ENCODE results near the gene MS4A6A. TPM values are rescaled to one million over a fixed set of nuclear protein-coding genes. Genes with fewer than 3 reads are reported as not detected.

MS4A6A gene
- 10 to 100 TPM in 3 of 4 donors, 1 to 10 TPM in 1; 7.6 to 74.3 (median 59.4) TPM for polyA plus RNA-seq
- long read RNA-seq, donor 1, partial matches to known transcripts = 18 of 22 reads
- long read RNA-seq, donor 1, other reads (novel, unspliced or antisense) = 0 of 22 reads
- long read RNA-seq, donor 2, partial matches to known transcripts = 8 of 8 reads
- long read RNA-seq, donor 2, other reads (novel, unspliced or antisense) = 0 of 8 reads
- long read RNA-seq, donor 3, partial matches to known transcripts = 10 of 15 reads
- long read RNA-seq, donor 3, other reads (novel, unspliced or antisense) = 0 of 15 reads
- long read RNA-seq, donor 4 = 0 reads
- long read RNA-seq, donor 5, partial matches to known transcripts = 0 of 1 reads
- long read RNA-seq, donor 5, other reads (novel, unspliced or antisense) = 0 of 1 reads
- long read RNA-seq, donor 6, partial matches to known transcripts = 9 of 12 reads
- long read RNA-seq, donor 6, other reads (novel, unspliced or antisense) = 0 of 12 reads
- long read RNA-seq, donor 7 = 0 reads
- long read RNA-seq, donor 8 = 0 reads
- long read RNA-seq, donor 9, partial matches to known transcripts = 0 of 1 reads
- long read RNA-seq, donor 9, other reads (novel, unspliced or antisense) = 0 of 1 reads
- long read RNA-seq, donor 10, partial matches to known transcripts = 8 of 15 reads
- long read RNA-seq, donor 10, other reads (novel, unspliced or antisense) = 0 of 15 reads

- Histone ChIP-seq H3K36me3 (ENCODE audit: control insufficient read depth in 3 of 3, insufficient read depth in 2 of 3, low read depth in 1 of 3, low read length in 3 of 3) (no peaks in the 10 kb centered on the region), H3K9me3 (ENCODE audit: control insufficient read depth in 2 of 2, insufficient read depth in 1 of 2, low read depth in 1 of 2, low read length in 1 of 2) (peaks cover 0 to 12% of the 10 kb centered on the region in 2 donors), H3K27me3 (ENCODE audit: control insufficient read depth in 3 of 3, insufficient read depth in 3 of 3, low read length in 3 of 3) (no peaks in the 10 kb centered on the region), H3K4me3 (ENCODE audit: low read depth in 1 of 3, low read length in 3 of 3) (peak within 1 kb of the TSS in 1 of 3 donors; percentile 2), H3K4me1 (ENCODE audit: control insufficient read depth in 3 of 3, insufficient read depth in 2 of 3, low read depth in 1 of 3, low read length in 2 of 3) (peaks cover 0 to 42% (median 0%) of the 10 kb centered on the region in 3 donors), H3K27ac (ENCODE audit: low read depth in 1 of 3, low read length in 2 of 3) (peak within 1 kb of the TSS in 2 of 3 donors; percentile 55 to 67)
- 66 to 72% (median 71%) methylated on average over 10 of the region's 10 CpGs for WGBS, 3 donors
- DNase-seq (no peak), FAIRE-seq (no peak)
These were observed at the start of gene MS4A6A for GRCh38 chr11:60182541-60183330. TSS of gene MS4A6A (minus strand) at chr11:60183083. CDS start at chr11:60181727, 1,356 bp downstream.

GRCh38 chr11:60230681-60231080 is 47.8 kb upstream of the MS4A6A start:
- WGBS, 3 donors = 32 to 63% (median 44%) methylated on average over 1 of the region's 1 CpG
- H3K4me1 ChIP-seq (ENCODE audit: control insufficient read depth in 3 of 3, insufficient read depth in 2 of 3, low read depth in 1 of 3, low read length in 2 of 3) = no peaks in the 10 kb centered on the region
- no peak for FAIRE-seq

GRCh38 chr11:60222141-60222540 is 39.3 kb upstream of the MS4A6A start:
- no peak for DNase-seq
- Histone ChIP-seq H3K27ac (ENCODE audit: low read depth in 1 of 3, low read length in 2 of 3) (no peak overlapping the region), H3K4me3 (ENCODE audit: low read depth in 1 of 3, low read length in 3 of 3) (no peak overlapping the region), H3K27me3 (ENCODE audit: control insufficient read depth in 3 of 3, insufficient read depth in 3 of 3, low read length in 3 of 3) (no peaks in the 10 kb centered on the region), H3K36me3 (ENCODE audit: control insufficient read depth in 3 of 3, insufficient read depth in 2 of 3, low read depth in 1 of 3, low read length in 3 of 3) (no peaks in the 10 kb centered on the region), H3K9me3 (ENCODE audit: control insufficient read depth in 2 of 2, insufficient read depth in 1 of 2, low read depth in 1 of 2, low read length in 1 of 2) (no peaks in the 10 kb centered on the region), H3K4me1 (ENCODE audit: control insufficient read depth in 3 of 3, insufficient read depth in 2 of 3, low read depth in 1 of 3, low read length in 2 of 3) (no peaks in the 10 kb centered on the region)
- no peak for FAIRE-seq
- 87 to 93% (median 90%) methylated on average over 4 of the region's 4 CpGs for WGBS, 3 donors

More at GRCh38 chr11:60230681-60231080, 47.8 kb upstream of the MS4A6A start:
- H3K9me3 ChIP-seq (ENCODE audit: control insufficient read depth in 2 of 2, insufficient read depth in 1 of 2, low read depth in 1 of 2, low read length in 1 of 2) = no peaks in the 10 kb centered on the region
- no peak overlapping the region for H3K27ac ChIP-seq (ENCODE audit: low read depth in 1 of 3, low read length in 2 of 3)
- no peak overlapping the region for H3K4me3 ChIP-seq (ENCODE audit: low read depth in 1 of 3, low read length in 3 of 3)
- no peaks in the 10 kb centered on the region for H3K36me3 ChIP-seq (ENCODE audit: control insufficient read depth in 3 of 3, insufficient read depth in 2 of 3, low read depth in 1 of 3, low read length in 3 of 3)
- H3K27me3 ChIP-seq (ENCODE audit: control insufficient read depth in 3 of 3, insufficient read depth in 3 of 3, low read length in 3 of 3) = no peaks in the 10 kb centered on the region
- no peak for DNase-seq

- Histone ChIP-seq H3K27ac (ENCODE audit: low read depth in 1 of 3, low read length in 2 of 3) (no peak overlapping the region), H3K27me3 (ENCODE audit: control insufficient read depth in 3 of 3, insufficient read depth in 3 of 3, low read length in 3 of 3) (no peaks in the 10 kb centered on the region), H3K4me3 (ENCODE audit: low read depth in 1 of 3, low read length in 3 of 3) (no peak overlapping the region), H3K36me3 (ENCODE audit: control insufficient read depth in 3 of 3, insufficient read depth in 2 of 3, low read depth in 1 of 3, low read length in 3 of 3) (no peaks in the 10 kb centered on the region), H3K9me3 (ENCODE audit: control insufficient read depth in 2 of 2, insufficient read depth in 1 of 2, low read depth in 1 of 2, low read length in 1 of 2) (no peaks in the 10 kb centered on the region), H3K4me1 (ENCODE audit: control insufficient read depth in 3 of 3, insufficient read depth in 2 of 3, low read depth in 1 of 3, low read length in 2 of 3) (no peaks in the 10 kb centered on the region)
- FAIRE-seq = no peak
- WGBS, 3 donors = 55 to 70% (median 67%) methylated on average over 3 of the region's 3 CpGs
- no peak for DNase-seq
These were observed 38.8 kb upstream of the MS4A6A start for GRCh38 chr11:60221692-60222091.

GRCh38 chr11:60221181-60221580 is 38.3 kb upstream of the MS4A6A start:
- WGBS, 3 donors = 85 to 88% (median 87%) methylated on average over 3 of the region's 3 CpGs
- Histone ChIP-seq H3K27me3 (ENCODE audit: control insufficient read depth in 3 of 3, insufficient read depth in 3 of 3, low read length in 3 of 3) (no peaks in the 10 kb centered on the region), H3K27ac (ENCODE audit: low read depth in 1 of 3, low read length in 2 of 3) (no peak overlapping the region), H3K4me3 (ENCODE audit: low read depth in 1 of 3, low read length in 3 of 3) (no peak overlapping the region), H3K36me3 (ENCODE audit: control insufficient read depth in 3 of 3, insufficient read depth in 2 of 3, low read depth in 1 of 3, low read length in 3 of 3) (no peaks in the 10 kb centered on the region), H3K9me3 (ENCODE audit: control insufficient read depth in 2 of 2, insufficient read depth in 1 of 2, low read depth in 1 of 2, low read length in 1 of 2) (no peaks in the 10 kb centered on the region), H3K4me1 (ENCODE audit: control insufficient read depth in 3 of 3, insufficient read depth in 2 of 3, low read depth in 1 of 3, low read length in 2 of 3) (no peaks in the 10 kb centered on the region)
- FAIRE-seq (no peak), DNase-seq (no peak)

GRCh38 chr11:60214386-60214785 is 31.5 kb upstream of the MS4A6A start:
- FAIRE-seq = no peak
- Histone ChIP-seq H3K27ac (ENCODE audit: low read depth in 1 of 3, low read length in 2 of 3) (no peak overlapping the region), H3K4me1 (ENCODE audit: control insufficient read depth in 3 of 3, insufficient read depth in 2 of 3, low read depth in 1 of 3, low read length in 2 of 3) (no peaks in the 10 kb centered on the region), H3K9me3 (ENCODE audit: control insufficient read depth in 2 of 2, insufficient read depth in 1 of 2, low read depth in 1 of 2, low read length in 1 of 2) (no peaks in the 10 kb centered on the region), H3K27me3 (ENCODE audit: control insufficient read depth in 3 of 3, insufficient read depth in 3 of 3, low read length in 3 of 3) (no peaks in the 10 kb centered on the region), H3K36me3 (ENCODE audit: control insufficient read depth in 3 of 3, insufficient read depth in 2 of 3, low read depth in 1 of 3, low read length in 3 of 3) (no peaks in the 10 kb centered on the region), H3K4me3 (ENCODE audit: low read depth in 1 of 3, low read length in 3 of 3) (no peak overlapping the region)
- no peak for DNase-seq
- 61 to 83% (median 68%) methylated on average over 1 of the region's 1 CpG for WGBS, 3 donors

GRCh38 chr11:60211206-60211605 is 28.3 kb upstream of the MS4A6A start:
- DNase-seq (no peak), FAIRE-seq (no peak)
- Histone ChIP-seq H3K9me3 (ENCODE audit: control insufficient read depth in 2 of 2, insufficient read depth in 1 of 2, low read depth in 1 of 2, low read length in 1 of 2) (no peaks in the 10 kb centered on the region), H3K27me3 (ENCODE audit: control insufficient read depth in 3 of 3, insufficient read depth in 3 of 3, low read length in 3 of 3) (no peaks in the 10 kb centered on the region), H3K4me1 (ENCODE audit: control insufficient read depth in 3 of 3, insufficient read depth in 2 of 3, low read depth in 1 of 3, low read length in 2 of 3) (no peaks in the 10 kb centered on the region), H3K4me3 (ENCODE audit: low read depth in 1 of 3, low read length in 3 of 3) (no peak overlapping the region), H3K36me3 (ENCODE audit: control insufficient read depth in 3 of 3, insufficient read depth in 2 of 3, low read depth in 1 of 3, low read length in 3 of 3) (no peaks in the 10 kb centered on the region), H3K27ac (ENCODE audit: low read depth in 1 of 3, low read length in 2 of 3) (no peak overlapping the region)
- 84 to 90% (median 87%) methylated on average over 4 of the region's 4 CpGs for WGBS, 3 donors

- no peaks in the 10 kb centered on the region for H3K4me1 ChIP-seq (ENCODE audit: control insufficient read depth in 3 of 3, insufficient read depth in 2 of 3, low read depth in 1 of 3, low read length in 2 of 3)
- no peaks in the 10 kb centered on the region for H3K9me3 ChIP-seq (ENCODE audit: control insufficient read depth in 2 of 2, insufficient read depth in 1 of 2, low read depth in 1 of 2, low read length in 1 of 2)
- no peak overlapping the region for H3K4me3 ChIP-seq (ENCODE audit: low read depth in 1 of 3, low read length in 3 of 3)
- FAIRE-seq (no peak), DNase-seq (no peak)
- no peak overlapping the region for H3K27ac ChIP-seq (ENCODE audit: low read depth in 1 of 3, low read length in 2 of 3)
- H3K36me3 ChIP-seq (ENCODE audit: control insufficient read depth in 3 of 3, insufficient read depth in 2 of 3, low read depth in 1 of 3, low read length in 3 of 3) = no peaks in the 10 kb centered on the region
- no peaks in the 10 kb centered on the region for H3K27me3 ChIP-seq (ENCODE audit: control insufficient read depth in 3 of 3, insufficient read depth in 3 of 3, low read length in 3 of 3)
- 85 to 91% (median 89%) methylated on average over 3 of the region's 3 CpGs for WGBS, 3 donors
These were observed 27.1 kb upstream of the MS4A6A start for GRCh38 chr11:60209977-60210376.
